ENCODE data around the gene SDC3. TPM values are rescaled to one million over a fixed set of nuclear protein-coding genes. Genes with fewer than 3 reads are reported as not detected.

SDC3 gene
- total and polyA plus RNA-seq, 2 of the 8 experiments (the other 6 are each of a cell fraction or from before 2014, with no cell fraction given), result 7.0 to 27.0 TPM

GRCh38 chr1:30911059-30911954 lies 2.7 kb upstream of the SDC3 start:
- no peak overlapping the region for H4K91ac ChIP-seq (replicated peaks; ENCODE audit: insufficient read length, low read length)
- no peak overlapping the region for H3K4me3 ChIP-seq (ENCODE audit: extremely low read depth in 1 of 4, insufficient read depth in 2 of 4, low read depth in 3 of 4, low read length in 4 of 4)
- H3K9me3 ChIP-seq (ENCODE audit: insufficient read depth in 2 of 2, low read depth in 1 of 2, low read length in 1 of 2), result no peaks in the 10 kb centered on the region
- no peak overlapping the region for H3K56ac ChIP-seq (replicated peaks; ENCODE audit: insufficient read length, low read depth, low read length)
- H3K4me2 ChIP-seq (ENCODE audit: insufficient read depth in 1 of 2, low read depth in 2 of 2, low read length in 2 of 2), result no peak overlapping the region
- peaks cover 8 to 9% of the 10 kb centered on the region in 2 experiments for H4K20me1 ChIP-seq (replicated peaks in 1 of 2; ENCODE audit: control insufficient read depth in 1 of 2, insufficient read depth in 2 of 2, low read length in 2 of 2)
- peak; percentile 57 to 86 for DNase-seq (ENCODE audit: low read depth in 1 of 2, low spot score in 2 of 2)
- H4K5ac ChIP-seq (ENCODE audit: insufficient read length, low read depth, low read length), result no peak overlapping the region
- no peak overlapping the region for H2BK12ac ChIP-seq (ENCODE audit: low read depth, low read length)
- H2BK5ac ChIP-seq (ENCODE audit: low read depth, low read length), result no peak overlapping the region
- H2BK15ac ChIP-seq (ENCODE audit: low read length), result no peak overlapping the region
- WGBS, 2 experiments (ENCODE audit: extremely low coverage in 1 of 2, insufficient coverage in 1 of 2, insufficient read length in 1 of 2, insufficient replicate concordance in 2 of 2, low coverage in 1 of 2, low lambda C conversion rate in 2 of 2, missing lambda C conversion rate in 1 of 2), result 54% methylated on average over 9 of the region's 9 CpGs; no CpG with 5 or more reads in 1 of the 2 experiments
- H2BK20ac ChIP-seq (ENCODE audit: low read length), result no peak overlapping the region
- no peak overlapping the region for H2AFZ ChIP-seq (ENCODE audit: low read length)
- no peaks in the 10 kb centered on the region for H3K79me2 ChIP-seq (ENCODE audit: control insufficient read depth in 1 of 2, insufficient read depth in 2 of 2, low read length in 2 of 2)
- FAIRE-seq, result peak; percentile 86
- H2BK120ac ChIP-seq (replicated peaks; ENCODE audit: low read depth, low read length), result no peak overlapping the region
- H2AK5ac ChIP-seq (ENCODE audit: low read depth, low read length), result no peak overlapping the region
- H3K4ac ChIP-seq (replicated peaks; ENCODE audit: insufficient read length, low read depth, low read length), result no peak overlapping the region
- H3K23me2 ChIP-seq (ENCODE audit: low read depth, low read length), result peaks cover 7% of the 10 kb centered on the region; the same call in 1 of the 2 replicates
- peaks cover 0 to 22% (median 17%) of the 10 kb centered on the region in 4 experiments; a peak in 6 of 7 replicates for H3K4me1 ChIP-seq (replicated peaks in 1 of 4; ENCODE audit: control insufficient read depth in 3 of 4, insufficient read depth in 4 of 4, low read length in 3 of 4)
- no peak overlapping the region for H3K27ac ChIP-seq (ENCODE audit: low read depth, low read length)
- POLR2A ChIA-PET (ENCODE audit: partially characterized antibody), result interaction anchor here (0.8 to 3.4 kb wide), 9 partner anchors 9 to 129 kb away, joined by 3 to 25 read pairs (median 3); no protein-coding TSS in a partner anchor
- H3K18ac ChIP-seq (ENCODE audit: extremely low read depth, low read length), result no peak overlapping the region
- H3K79me1 ChIP-seq (ENCODE audit: low read depth, low read length), result no peaks in the 10 kb centered on the region
- no peak overlapping the region for H3K9ac ChIP-seq (replicated peaks in 1 of 4; ENCODE audit: extremely low read depth in 1 of 4, low read depth in 3 of 4, low read length in 3 of 4)
- no peak overlapping the region for H3K14ac ChIP-seq (ENCODE audit: insufficient read length)
- H3K36me3 ChIP-seq (ENCODE audit: control insufficient read depth in 2 of 4, insufficient read depth in 4 of 4, low read length in 3 of 4), result no peaks in the 10 kb centered on the region
- no peak overlapping the region for H4K8ac ChIP-seq (ENCODE audit: extremely low read depth, insufficient read depth, low read length)
- no peak overlapping the region for H3K23ac ChIP-seq (ENCODE audit: insufficient read length)
- CTCF ChIA-PET (ENCODE audit: partially characterized antibody), result interaction anchor here (0.5 to 27.2 kb wide), 46 partner anchors 10 to 1719 kb away, joined by 3 to 1519 read pairs (median 8); partner anchors contain the start of gene MATN1
- peaks cover 0 to 20% (median 12%) of the 10 kb centered on the region in 4 experiments; a peak in 4 of 7 replicates for H3K27me3 ChIP-seq (replicated peaks in 1 of 4; ENCODE audit: control insufficient read depth in 3 of 4, extremely low read depth in 1 of 4, insufficient read depth in 3 of 4, low read length in 3 of 4)
- TF ChIP-seq NANOG (IDR thresholded peaks at IDR 0.05; ENCODE audit: insufficient read depth, low read depth, low read length, poor library complexity, severe bottlenecking) (peak; percentile 35), TEAD4 (IDR thresholded peaks at IDR 0.05; ENCODE audit: low read depth, low read length) (no peak), TBP (IDR thresholded peaks at IDR 0.05; ENCODE audit: low read depth, low read length) (peak; percentile 30; the same call in 1 of the 2 replicates), CTCF (IDR thresholded peaks at IDR 0.05; ENCODE audit: control extremely low read depth in 1 of 3, insufficient read depth in 1 of 3, low read depth in 1 of 3, low read length in 3 of 3) (peak; percentile 84 to 97 (median 88)), SP1 (IDR thresholded peaks at IDR 0.05; ENCODE audit: low read depth, low read length) (peak; percentile 47; the same call in 1 of the 2 replicates), TCF12 (IDR thresholded peaks at IDR 0.05; ENCODE audit: low read depth, low read length) (0 out of 2 replicates have a peak, but pooled peaks have one; percentile 48), CHD2 (IDR thresholded peaks at IDR 0.05; ENCODE audit: low read length) (peak; percentile 55; the same call in 1 of the 2 replicates), GABPA (IDR thresholded peaks at IDR 0.05; ENCODE audit: borderline replicate concordance, insufficient read depth, low read length) (0 out of 2 replicates have a peak, but pooled peaks have one; percentile 49)
